SKM-1 (cell line): ENCODE data around the gene ACSL3.

Experiments
- DNase-seq: peaks from one replicate; lab custom pipeline; 2025; ENCODE audit not compliant: unreplicated experiment; lab: John Stamatoyannopoulos, UW

Gene ACSL3

GRCh38 chr2:222939208-222939856, 78.5 kb downstream of the ACSL3 start:
- DNase-seq = peak; percentile 61

- no peak for DNase-seq
These were observed 79.1 kb downstream of the ACSL3 start for GRCh38 chr2:222939979-222940378.

GRCh38 chr2:222941510-222942032, 80.7 kb downstream of the ACSL3 start:
- DNase-seq = no peak

- no peak for DNase-seq
These were observed 81.7 kb downstream of the ACSL3 start for GRCh38 chr2:222942561-222942960.

- no peak for DNase-seq
These were observed 82.1 kb downstream of the ACSL3 start for GRCh38 chr2:222942977-222943376.

- no peak for DNase-seq
These were observed 83.0 kb downstream of the ACSL3 start for GRCh38 chr2:222943820-222944219.

- DNase-seq = no peak
These were observed 83.7 kb downstream of the ACSL3 start for GRCh38 chr2:222944552-222944951.

GRCh38 chr2:222944971-222945740, 84.3 kb downstream of the ACSL3 start:
- DNase-seq = no peak

GRCh38 chr2:222945887-222946286, 85.1 kb downstream of the ACSL3 start:
- DNase-seq = no peak

- no peak for DNase-seq
These were observed 86.0 kb downstream of the ACSL3 start for GRCh38 chr2:222946700-222947287.

- DNase-seq = no peak
These were observed 88.2 kb downstream of the ACSL3 start for GRCh38 chr2:222949073-222949472.

GRCh38 chr2:222949690-222950323, 89.0 kb downstream of the ACSL3 start:
- DNase-seq = no peak

- DNase-seq = no peak
These were observed 89.9 kb downstream of the ACSL3 start for GRCh38 chr2:222950638-222951285.

- DNase-seq = no peak
These were observed 91.4 kb downstream of the ACSL3 start for GRCh38 chr2:222952204-222952603.

- no peak for DNase-seq
These were observed 94.2 kb downstream of the ACSL3 start for GRCh38 chr2:222955008-222955407.

- no peak for DNase-seq
These were observed 98.5 kb downstream of the ACSL3 start for GRCh38 chr2:222959358-222959757.

GRCh38 chr2:222960126-222960525, 99.3 kb downstream of the ACSL3 start:
- DNase-seq = no peak

GRCh38 chr2:222963641-222964040, 102.8 kb downstream of the ACSL3 start:
- no peak for DNase-seq

- no peak for DNase-seq
These were observed 103.7 kb downstream of the ACSL3 start for GRCh38 chr2:222964376-222965031.

GRCh38 chr2:222965555-222965954, 104.7 kb downstream of the ACSL3 start:
- DNase-seq = no peak
